Mucosa of rectum (tissue), 2 donors: ENCODE measurements around the gene RERG.

ENCODE experiments used
- H3K27ac ChIP-seq, 2 donors: one replicate each; pipeline ENCODE4 v1.7.0; 2013; ENCODE audit warnings: inconsistent platforms in 2 of 2, low read depth in 2 of 2, low read length in 2 of 2
- H3K27me3 ChIP-seq, 2 donors: one replicate each; pipeline ENCODE4 v1.7.0; 2013; ENCODE audit warnings: low read length in 2 of 2; ENCODE audit not compliant: control insufficient read depth in 2 of 2, insufficient read depth in 2 of 2
- H3K36me3 ChIP-seq, 2 donors: one replicate each; pipeline ENCODE4 v1.7.0; 2013; ENCODE audit warnings: low read length in 2 of 2; ENCODE audit not compliant: control insufficient read depth in 2 of 2, insufficient read depth in 2 of 2
- H3K4me1 ChIP-seq, 2 donors: one replicate each; pipeline ENCODE4 v1.7.0; 2013; ENCODE audit warnings: low read length in 2 of 2, mild to moderate bottlenecking in 1 of 2; ENCODE audit not compliant: control insufficient read depth in 2 of 2, insufficient read depth in 2 of 2
- H3K4me3 ChIP-seq, 2 donors: one replicate each; pipeline ENCODE4 v1.7.0; 2013; ENCODE audit warnings: low read length in 2 of 2
- H3K9ac ChIP-seq, 2 donors: one replicate each; pipeline ENCODE4 v1.7.0; 2013; ENCODE audit warnings: low read length in 2 of 2, low read depth in 1 of 2, mild to moderate bottlenecking in 1 of 2
- H3K9me3 ChIP-seq, 2 donors: one replicate each; pipeline ENCODE4 v1.7.0; 2013; ENCODE audit warnings: low read length in 2 of 2; ENCODE audit not compliant: control insufficient read depth in 2 of 2
- donor health status: healthy.
- donor health status: Normal muscosa, but diverticular disease.

RERG gene, protein sequence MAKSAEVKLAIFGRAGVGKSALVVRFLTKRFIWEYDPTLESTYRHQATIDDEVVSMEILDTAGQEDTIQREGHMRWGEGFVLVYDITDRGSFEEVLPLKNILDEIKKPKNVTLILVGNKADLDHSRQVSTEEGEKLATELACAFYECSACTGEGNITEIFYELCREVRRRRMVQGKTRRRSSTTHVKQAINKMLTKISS

DNA sequence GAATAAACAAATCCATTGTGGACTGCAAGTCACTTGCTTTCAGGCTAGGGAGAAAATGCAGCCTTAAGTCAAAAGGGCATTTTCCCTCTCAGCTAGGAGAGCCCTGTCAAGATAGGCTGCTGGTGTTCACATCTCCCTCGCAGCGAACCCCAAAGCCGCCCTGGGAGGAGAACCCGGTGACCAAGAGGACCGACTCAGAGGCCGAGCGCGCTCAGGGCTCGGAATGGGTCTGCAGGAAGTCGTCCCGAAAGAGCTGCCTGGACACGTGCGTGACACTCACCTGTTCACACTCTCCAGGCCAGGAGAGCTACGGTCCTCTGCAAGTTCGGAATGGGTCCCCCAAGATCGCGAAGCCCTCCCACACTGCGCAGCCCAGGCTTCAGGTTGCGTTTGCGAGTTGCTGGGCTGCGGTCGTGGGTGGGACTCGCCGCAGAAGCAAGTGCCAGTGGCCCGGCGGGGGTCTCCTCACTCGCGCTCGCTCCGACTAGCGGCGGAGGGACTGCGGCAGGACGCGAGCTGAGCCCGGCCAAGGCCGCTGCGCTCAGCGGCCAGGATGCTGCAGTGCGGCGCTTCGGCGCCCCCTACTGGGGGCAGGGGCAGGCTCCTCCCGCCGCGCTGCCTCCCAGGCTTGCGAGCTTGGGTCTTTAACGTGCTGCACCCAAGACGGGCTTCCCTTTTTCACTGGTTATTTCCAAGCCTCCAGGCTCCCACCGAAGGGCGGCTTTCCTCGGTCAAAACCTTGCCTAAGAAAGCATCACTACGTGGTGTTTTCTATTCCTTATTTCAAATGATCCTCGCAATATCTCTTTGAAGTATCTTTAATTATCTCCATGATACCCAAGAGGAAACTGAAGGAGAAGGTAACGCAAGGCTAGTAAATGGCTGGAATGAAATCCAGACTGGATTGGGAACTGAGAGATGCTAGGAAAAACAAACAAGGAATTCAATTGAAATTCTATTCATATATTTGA is at the start of gene RERG:
Gene RERG, minus strand, starts transcription at position 503 of the 971 bp plus-strand sequence. CDS start 3,928 bp downstream, outside the sequence.
- Histone ChIP-seq H3K27me3 (peaks cover 2 to 9% of the 10 kb centered on the region in 2 donors), H3K36me3 (no peaks in the 10 kb centered on the region), H3K4me3 (peak within 1 kb of the TSS; percentile 55 to 72), H3K9ac (peak within 1 kb of the TSS; percentile 4 to 58), H3K4me1 (peaks cover 0 to 2% of the 10 kb centered on the region in 2 donors), H3K9me3 (no peaks in the 10 kb centered on the region), H3K27ac (peak within 1 kb of the TSS; percentile 40 to 42)

GRCh38 chr12:15270591-15270990 is 49.4 kb upstream of the RERG start:
- H3K27me3 ChIP-seq = no peaks in the 10 kb centered on the region
- no peak overlapping the region for H3K9ac ChIP-seq
- peaks cover 0 to 7% of the 10 kb centered on the region in 2 donors for H3K4me1 ChIP-seq
- no peak overlapping the region for H3K27ac ChIP-seq
- H3K9me3 ChIP-seq = no peaks in the 10 kb centered on the region
- no peak overlapping the region for H3K4me3 ChIP-seq
- no peaks in the 10 kb centered on the region for H3K36me3 ChIP-seq

GRCh38 chr12:15268927-15269552 is 47.8 kb upstream of the RERG start:
- no peak overlapping the region for H3K4me3 ChIP-seq
- H3K36me3 ChIP-seq = no peaks in the 10 kb centered on the region
- H3K27me3 ChIP-seq = no peaks in the 10 kb centered on the region
- no peak overlapping the region for H3K27ac ChIP-seq
- H3K9me3 ChIP-seq = no peaks in the 10 kb centered on the region
- H3K9ac ChIP-seq = no peak overlapping the region
- H3K4me1 ChIP-seq = peaks cover 0 to 3% of the 10 kb centered on the region in 2 donors

DNA sequence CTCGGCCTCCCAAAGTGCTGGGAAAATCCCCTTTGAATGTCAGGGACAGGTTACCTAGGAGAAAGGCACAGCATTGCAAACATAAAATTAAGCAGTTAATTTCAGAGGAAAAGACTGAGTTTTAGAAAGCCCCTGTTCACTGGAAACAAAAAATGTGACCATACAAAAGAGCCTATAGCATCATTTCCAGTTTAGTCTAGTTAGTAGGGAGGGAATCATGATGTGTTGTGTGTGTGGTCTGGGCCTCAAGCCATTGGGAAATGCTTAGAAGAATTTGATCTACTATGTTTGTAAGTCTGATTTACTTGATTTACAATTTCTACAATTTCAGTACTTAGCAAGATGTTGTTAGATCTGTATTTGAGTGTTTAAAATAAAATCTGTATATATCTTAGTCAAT is 47.1 kb upstream of the RERG start:
- Histone ChIP-seq H3K4me1 (no peaks in the 10 kb centered on the region), H3K9me3 (no peaks in the 10 kb centered on the region), H3K9ac (no peak overlapping the region), H3K36me3 (no peaks in the 10 kb centered on the region), H3K4me3 (no peak overlapping the region), H3K27me3 (no peaks in the 10 kb centered on the region), H3K27ac (no peak overlapping the region)

GRCh38 chr12:15265875-15266274 is 44.7 kb upstream of the RERG start:
- Histone ChIP-seq H3K4me3 (no peak overlapping the region), H3K4me1 (no peaks in the 10 kb centered on the region), H3K9ac (no peak overlapping the region), H3K27ac (no peak overlapping the region), H3K27me3 (no peaks in the 10 kb centered on the region), H3K9me3 (no peaks in the 10 kb centered on the region), H3K36me3 (no peaks in the 10 kb centered on the region)

- H3K9me3 ChIP-seq = no peaks in the 10 kb centered on the region
- peaks cover 0 to 3% of the 10 kb centered on the region in 2 donors for H3K27me3 ChIP-seq
- no peak overlapping the region for H3K9ac ChIP-seq
- no peak overlapping the region for H3K27ac ChIP-seq
- H3K4me3 ChIP-seq = no peak overlapping the region
- no peaks in the 10 kb centered on the region for H3K36me3 ChIP-seq
- H3K4me1 ChIP-seq = no peaks in the 10 kb centered on the region
Observed at GRCh38 chr12:15256761-15257160, 35.5 kb upstream of the RERG start.

GRCh38 chr12:15253990-15254389 is 32.8 kb upstream of the RERG start:
- H3K9ac ChIP-seq = no peak overlapping the region
- no peaks in the 10 kb centered on the region for H3K9me3 ChIP-seq
- no peaks in the 10 kb centered on the region for H3K36me3 ChIP-seq
- H3K4me3 ChIP-seq = no peak overlapping the region
- no peak overlapping the region for H3K27ac ChIP-seq
- peaks cover 0 to 3% of the 10 kb centered on the region in 2 donors for H3K27me3 ChIP-seq
- no peaks in the 10 kb centered on the region for H3K4me1 ChIP-seq

DNA sequence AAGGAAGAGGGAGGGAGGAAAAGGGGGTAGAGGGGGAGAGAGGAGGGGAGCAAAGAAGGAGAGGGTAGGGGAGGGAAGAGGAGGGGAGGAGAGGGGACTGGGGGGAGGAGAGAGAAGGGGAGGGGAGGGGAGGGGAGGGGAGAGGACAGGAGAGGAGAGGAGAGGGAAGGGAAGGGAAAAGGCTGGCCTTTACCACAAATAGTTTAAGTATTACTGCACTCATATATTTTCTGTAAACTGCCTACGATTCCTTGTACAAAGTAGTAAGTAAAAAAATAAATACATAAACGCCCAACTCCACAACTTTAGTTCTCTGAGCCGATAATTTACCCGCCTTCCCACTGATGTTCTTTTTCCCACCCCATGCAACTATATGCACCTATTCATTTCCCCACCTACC is 23.7 kb upstream of the RERG start:
- H3K36me3 ChIP-seq = no peaks in the 10 kb centered on the region

GRCh38 chr12:15244341-15244740 is 23.1 kb upstream of the RERG start:
- H3K4me3 ChIP-seq = no peak overlapping the region
- H3K27ac ChIP-seq = no peak overlapping the region
- no peaks in the 10 kb centered on the region for H3K36me3 ChIP-seq

More for the DNA sequence above, 23.7 kb upstream of the RERG start:
- Histone ChIP-seq H3K27me3 (no peaks in the 10 kb centered on the region), H3K9me3 (no peaks in the 10 kb centered on the region), H3K27ac (no peak overlapping the region), H3K9ac (no peak overlapping the region), H3K4me1 (no peaks in the 10 kb centered on the region), H3K4me3 (no peak overlapping the region)

DNA sequence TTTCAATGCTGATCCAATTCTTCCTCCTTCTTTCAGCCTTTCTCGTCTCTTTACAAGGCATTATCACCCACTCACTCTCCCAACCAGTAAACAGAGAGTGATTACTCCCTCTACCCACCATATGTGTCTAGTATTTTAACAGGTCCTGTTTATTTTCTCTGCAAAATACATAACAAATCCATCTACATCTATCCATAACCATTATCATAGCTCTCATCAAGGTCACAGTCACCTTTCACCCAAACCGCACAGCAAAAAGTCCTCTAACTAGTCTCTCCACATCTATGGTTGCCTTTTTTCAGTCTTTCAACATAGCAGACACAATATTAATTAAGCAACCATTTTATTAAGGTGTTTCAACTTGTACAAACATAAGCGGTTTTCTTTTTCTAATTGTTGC is 21.9 kb upstream of the RERG start:
- Histone ChIP-seq H3K9me3 (no peaks in the 10 kb centered on the region), H3K27ac (no peak overlapping the region), H3K27me3 (no peaks in the 10 kb centered on the region), H3K9ac (no peak overlapping the region), H3K4me3 (no peak overlapping the region), H3K36me3 (no peaks in the 10 kb centered on the region), H3K4me1 (no peaks in the 10 kb centered on the region)

More at GRCh38 chr12:15244341-15244740, 23.1 kb upstream of the RERG start:
- Histone ChIP-seq H3K9ac (no peak overlapping the region), H3K9me3 (no peaks in the 10 kb centered on the region), H3K27me3 (no peaks in the 10 kb centered on the region), H3K4me1 (no peaks in the 10 kb centered on the region)
